HG02678 (cell line): ENCODE results near the gene MRAP2.

Source experiments
- ATAC-seq: cut with Tn5 transposase; IDR thresholded peaks from one replicate; pipeline ENCODE4 v1.9.1; 2021; ENCODE audit warnings: mild to moderate bottlenecking, moderate library complexity; ENCODE audit not compliant: unreplicated experiment

The MRAP2 gene, protein sequence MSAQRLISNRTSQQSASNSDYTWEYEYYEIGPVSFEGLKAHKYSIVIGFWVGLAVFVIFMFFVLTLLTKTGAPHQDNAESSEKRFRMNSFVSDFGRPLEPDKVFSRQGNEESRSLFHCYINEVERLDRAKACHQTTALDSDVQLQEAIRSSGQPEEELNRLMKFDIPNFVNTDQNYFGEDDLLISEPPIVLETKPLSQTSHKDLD

DNA sequence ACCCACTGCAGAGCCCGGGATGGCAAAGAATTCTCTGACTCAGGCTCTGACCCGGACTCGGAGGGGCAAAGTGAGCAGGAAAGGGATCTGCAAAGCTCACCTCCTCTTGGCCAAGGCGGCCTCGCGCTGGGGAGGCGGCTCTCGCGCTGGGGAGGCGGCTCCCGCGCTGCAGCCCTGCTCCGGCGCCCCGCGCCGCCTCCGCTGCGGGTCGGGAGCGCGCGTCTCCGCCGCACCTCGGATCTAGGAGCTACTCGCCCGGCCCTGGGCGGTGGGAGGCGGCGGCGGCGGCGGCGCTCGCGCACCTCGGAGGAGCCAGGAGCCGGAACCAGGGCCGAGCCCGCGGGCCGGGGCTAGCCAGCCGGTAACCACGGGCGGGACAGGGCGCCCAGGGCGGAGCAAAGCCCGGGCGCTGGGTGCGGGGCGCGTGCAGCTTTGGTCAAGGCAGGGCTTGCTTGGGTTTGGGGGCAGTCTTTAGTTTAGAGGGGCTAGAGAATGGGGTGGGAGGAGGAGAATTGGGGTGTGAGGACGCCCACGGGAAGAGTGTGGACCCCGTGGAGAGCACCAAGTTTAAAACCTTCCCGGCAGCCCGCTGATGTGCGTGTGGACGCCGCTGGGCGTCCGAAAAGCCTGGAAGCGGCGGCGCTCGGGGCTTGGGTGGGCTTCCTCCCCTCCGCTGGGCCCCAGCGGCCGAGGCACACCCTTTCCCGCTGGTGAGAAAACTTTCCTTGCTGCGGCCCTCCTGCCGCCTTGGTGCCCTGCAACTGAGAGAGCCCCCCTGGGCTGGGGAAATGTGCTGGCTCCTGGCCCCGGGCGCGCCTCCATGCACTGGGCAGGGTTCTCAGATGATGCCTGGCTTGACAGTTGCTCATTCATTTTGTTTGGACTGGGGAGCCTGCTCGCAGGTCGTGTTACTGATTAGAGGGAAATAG lies at the start of gene MRAP2:
Gene MRAP2, plus strand, starts transcription at position 250 of the 929 bp plus-strand sequence. CDS start 21,547 bp downstream, outside the sequence.
- peak; percentile 60 for ATAC-seq

DNA sequence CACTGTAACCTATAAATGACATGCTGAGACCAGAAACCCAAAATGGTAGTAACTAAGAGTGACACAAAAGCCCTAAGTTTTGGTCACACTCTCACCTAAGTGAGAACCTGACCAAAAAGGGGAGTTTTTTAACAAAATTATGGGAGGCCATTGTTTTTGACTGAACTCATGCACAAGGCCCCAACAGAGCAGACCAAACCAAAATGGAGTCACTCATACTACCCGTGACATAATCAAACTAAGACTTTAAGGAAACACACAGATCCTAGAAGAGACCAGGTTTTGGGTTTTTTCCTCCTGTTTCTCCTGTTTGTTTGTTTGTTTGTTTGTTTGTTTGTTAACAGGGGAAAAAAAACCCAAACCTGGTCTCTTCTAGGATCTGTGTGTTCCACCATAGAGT lies 49.2 kb upstream of the MRAP2 start:
- no peak for ATAC-seq

DNA sequence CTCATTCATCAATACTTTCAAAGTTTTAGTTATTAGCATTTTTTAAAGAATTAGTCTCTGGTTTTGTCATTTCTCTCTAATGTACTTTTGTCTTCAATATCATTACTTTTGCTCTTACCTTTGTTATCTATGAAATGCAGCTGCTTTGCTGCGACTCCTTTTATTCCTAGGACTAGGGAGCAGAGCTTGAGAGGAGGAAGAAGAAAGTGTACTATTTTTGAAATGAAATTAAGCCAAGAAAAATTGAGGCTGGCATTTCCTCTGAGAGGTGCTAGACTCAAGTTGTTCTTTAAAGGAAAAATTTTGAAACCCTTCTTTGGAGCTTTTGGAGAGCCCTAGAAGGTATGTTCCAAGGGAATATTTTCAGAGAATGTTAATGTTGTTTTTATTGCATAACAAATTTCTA lies 48.3 kb upstream of the MRAP2 start:
- ATAC-seq = no peak

DNA sequence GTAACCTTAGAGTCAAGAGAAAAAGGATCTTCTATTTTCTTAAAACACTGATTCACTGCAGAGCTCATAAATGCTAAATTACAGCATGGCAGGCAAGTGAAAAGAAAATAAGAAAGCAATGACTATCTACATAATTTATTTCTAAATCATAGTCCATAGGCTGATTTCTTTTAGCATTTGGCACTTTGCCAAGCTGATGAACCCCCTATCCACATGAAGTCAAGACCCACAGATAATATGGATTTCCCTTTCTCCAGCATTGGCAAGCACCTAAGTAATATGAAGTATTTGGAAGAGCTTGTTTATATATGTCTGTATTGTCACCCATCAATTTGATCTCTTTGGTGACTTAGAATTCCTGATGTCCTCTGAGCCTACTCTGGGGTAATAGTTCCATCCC lies 47.9 kb upstream of the MRAP2 start:
- no peak for ATAC-seq

DNA sequence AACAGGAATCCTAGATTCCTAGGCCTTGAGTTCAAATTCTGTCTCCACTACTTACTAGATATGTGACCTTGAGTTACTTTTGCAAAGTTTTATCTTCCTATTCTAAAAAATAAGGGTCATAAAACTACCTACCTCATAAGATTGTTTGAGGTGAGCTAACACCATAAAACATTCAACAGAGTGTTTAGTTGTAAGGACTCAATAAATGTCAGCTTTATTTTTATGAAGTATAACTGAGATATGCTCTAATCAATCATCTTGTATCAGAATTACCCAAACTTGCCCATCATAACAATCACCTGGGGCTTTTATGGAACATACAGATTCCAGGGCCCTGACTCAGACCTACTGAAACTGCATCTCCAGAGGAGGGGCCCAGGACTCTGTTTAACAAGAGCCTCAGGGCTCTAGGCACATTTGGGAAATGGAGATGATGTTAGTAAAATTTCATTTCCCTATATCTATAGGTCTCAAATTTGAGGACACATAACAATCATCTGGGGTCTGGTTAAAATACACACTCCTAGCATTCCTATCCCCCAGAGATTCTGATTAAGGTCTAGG lies 35.5 kb upstream of the MRAP2 start:
- ATAC-seq = no peak

DNA sequence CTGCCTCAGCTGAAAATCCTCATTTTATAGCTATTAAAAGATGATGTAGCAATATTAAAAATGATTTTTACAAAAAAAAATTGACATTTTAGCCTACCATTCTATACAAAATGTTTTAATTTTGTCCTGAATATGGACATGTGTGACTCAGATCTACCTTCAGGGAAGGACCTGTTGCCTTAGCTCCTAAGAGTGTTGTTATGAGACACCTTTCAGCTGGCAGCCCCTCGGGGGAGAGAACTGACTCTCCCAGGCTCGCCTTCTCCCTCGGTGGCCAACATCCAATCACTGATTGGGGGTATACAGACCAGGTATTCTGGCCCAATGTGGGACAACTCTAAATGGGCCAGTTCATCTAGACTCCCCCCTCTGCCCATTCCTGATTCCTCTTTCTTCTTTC lies 32.5 kb upstream of the MRAP2 start:
- no peak for ATAC-seq

DNA sequence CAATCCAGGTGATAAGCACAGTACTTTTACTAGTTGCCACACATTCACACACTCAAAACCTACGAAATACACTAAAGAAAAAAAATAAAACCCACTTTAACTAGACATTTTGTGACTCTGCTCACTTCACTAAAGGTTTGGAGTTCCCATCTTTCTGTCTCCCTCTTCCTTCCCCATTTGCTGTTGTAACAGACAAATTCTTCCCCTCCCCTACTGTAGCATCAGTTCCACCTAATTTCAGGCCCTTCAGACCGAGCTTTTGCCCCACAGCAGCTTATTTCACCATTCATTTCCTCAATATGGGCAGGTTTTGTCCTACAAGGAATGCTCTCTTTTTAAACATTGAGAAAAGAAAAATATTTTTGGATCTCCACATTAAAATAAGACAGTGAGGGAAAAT lies 31.3 kb upstream of the MRAP2 start:
- no peak for ATAC-seq

DNA sequence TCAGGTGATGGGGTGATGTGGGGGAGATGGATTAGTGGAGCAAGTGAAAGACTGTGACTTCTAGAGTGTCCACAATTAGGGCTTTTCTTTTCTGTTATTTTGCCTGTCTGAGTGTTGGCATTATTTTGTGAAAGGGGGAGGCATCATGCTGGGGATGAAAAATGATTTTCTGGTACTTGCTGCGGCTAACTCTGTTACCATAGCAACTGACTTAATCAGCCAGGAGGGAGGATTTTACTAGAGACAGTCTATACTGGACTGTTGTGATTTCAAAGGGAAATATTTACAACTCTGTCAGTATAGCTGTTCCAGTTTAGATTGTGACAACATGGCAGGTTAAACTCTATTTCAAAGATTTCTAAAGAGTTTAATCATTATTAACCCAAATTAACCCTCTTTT lies 30.4 kb upstream of the MRAP2 start:
- ATAC-seq = no peak

DNA sequence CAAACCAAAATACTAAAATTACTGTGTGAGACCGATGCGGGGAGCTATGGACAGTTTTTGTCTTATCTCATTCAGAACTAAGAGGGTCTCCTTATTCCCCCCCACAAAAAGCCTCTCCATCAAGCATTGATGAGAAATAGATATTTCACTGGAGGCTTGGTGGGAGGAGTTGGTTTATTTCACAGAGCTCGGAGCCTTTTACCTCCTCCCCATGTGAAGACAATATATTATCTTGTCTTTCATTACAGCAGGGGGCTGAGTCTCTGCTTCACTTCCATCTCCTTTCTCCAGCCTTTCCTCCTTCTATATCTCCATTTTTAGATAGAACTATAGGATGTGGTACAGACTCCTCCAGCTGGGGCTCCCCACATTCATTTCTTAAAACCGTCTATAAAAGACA lies 29.9 kb upstream of the MRAP2 start:
- ATAC-seq = no peak

DNA sequence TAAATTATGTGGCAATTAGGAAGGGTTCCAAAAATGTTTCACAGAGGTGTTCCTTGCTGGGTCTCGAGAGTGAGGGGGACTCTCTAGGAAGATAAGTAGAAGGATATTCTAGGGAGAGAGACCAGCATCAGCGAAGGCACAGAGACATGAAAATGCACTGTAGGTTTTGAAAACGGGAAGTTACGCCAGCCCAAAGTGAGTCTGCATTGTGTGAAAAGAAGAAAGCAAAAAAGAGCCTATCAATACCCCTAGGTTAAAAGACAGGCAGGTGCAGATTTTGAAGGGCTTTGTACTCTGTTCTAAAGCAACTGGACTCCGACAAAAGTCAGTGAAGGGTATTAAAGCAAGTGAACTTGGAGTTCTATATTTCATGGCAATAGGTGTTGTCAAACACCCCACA lies 25.7 kb upstream of the MRAP2 start:
- ATAC-seq = no peak

DNA sequence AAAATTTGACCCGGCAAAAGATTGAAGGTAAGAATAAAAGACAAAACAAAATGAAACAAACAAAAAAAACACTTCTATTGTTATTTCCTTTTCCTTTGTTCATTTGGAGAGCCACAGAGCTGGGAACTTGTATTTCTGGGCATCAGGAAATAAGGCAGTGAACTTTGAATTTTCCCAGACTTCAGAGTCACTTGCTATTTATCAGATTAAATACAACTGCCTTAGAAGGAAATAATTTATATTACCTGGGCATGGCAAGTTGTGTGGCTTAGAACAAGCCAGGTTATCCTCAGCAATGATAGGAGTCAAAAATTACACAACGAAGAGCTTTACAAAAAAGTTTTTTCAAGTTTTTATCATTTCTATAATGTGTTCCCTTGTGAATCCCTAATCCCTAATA lies 20.2 kb upstream of the MRAP2 start:
- no peak for ATAC-seq

DNA sequence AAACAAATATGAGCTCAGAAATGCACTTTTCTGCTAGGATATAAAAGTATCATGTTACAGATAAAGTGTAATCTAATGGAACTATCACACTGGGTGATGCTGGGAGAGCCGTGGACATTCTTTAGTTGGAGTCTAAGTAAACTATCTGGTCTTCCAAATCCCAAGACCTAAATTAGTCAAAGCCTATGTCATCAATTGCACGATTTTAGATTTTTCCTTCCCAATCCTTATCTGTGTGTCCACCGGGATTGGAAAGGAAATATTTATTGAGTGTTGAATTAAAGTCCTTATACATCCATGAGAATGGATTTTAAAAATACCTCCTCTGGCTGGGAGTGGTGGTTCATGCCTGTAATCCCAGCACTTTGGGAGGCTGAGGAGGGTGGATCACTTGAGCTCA lies 19.6 kb upstream of the MRAP2 start:
- no peak for ATAC-seq

DNA sequence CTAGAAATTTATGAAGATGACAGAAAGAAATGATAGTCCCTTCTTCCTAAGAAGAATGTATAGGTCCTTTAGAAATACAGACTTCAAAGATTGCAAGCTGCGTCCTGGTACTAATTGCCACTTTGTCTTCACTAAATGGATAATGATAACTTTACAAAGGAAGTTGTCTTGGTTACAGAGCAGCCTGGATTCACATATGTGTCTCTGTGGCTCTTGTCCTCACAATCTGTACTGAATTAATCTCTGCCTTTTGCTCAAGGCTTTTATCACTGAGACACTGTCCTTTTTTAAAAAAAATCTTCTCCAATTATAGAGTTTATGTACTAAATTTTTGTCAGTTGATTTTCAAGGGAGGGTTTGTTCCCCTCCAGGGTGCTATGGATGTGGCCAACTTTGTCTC lies 17.5 kb upstream of the MRAP2 start:
- no peak for ATAC-seq

DNA sequence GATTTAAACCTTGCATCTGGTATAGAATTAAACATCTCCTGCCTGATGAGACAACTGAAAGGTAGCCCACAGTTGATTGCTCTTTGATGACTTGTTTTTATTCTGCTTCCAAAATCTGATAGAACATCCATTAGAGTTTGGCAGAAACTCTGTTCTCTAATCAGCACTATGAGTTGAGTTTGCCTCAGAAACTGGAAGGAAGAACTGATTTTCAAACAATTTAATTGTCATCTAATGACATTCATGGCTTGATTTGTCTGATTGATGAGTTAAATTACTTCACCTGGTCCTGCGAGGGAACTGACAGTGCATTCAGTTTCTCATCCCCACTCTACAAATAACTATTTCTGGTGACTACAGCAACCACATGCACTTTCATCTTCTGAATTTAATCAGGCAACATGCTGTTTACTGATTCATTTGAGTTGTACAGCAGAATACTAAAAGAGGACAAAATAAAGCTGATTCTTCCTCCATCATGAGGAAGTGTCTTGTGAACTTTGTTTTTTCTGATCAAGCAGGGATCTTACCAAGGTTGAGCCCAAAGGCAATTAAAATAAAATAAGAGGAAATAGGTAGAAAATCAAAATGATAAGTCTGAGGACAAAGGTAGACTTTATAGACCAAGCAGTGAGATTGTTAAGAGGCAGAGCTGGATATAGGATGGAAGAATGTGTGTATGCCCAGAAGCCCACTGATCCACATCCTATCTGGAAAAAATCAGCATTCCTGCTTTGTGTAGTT lies 15.7 kb upstream of the MRAP2 start:
- ATAC-seq = no peak

DNA sequence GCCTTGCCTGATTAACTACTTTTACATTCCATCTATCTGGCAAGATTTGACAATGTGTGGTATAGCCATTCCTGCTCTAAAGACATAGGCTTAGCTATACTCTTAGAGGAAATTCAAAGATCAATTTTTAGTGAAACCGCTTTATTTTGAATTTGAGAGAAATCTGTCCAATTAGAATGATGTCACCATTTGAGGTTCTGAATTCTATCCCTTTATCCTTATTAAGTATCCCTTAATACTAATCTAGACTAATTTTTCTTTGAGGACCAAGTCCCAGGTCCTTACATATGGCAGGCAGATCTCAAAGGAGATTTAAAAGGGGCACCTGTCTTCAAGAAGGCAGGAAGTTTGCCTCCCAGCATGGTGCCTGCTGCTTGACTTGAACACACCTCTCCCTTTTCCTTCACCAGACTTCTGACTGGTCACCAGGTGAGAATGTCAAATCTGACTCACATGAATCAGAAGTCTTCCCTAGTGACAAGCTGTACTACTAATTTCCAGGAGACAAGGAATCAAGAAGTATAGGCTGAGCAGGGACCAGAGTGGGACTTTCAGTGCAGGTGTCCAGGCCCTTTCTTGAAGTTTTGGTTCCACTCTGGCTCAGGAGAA lies 15.0 kb upstream of the MRAP2 start:
- ATAC-seq = no peak

DNA sequence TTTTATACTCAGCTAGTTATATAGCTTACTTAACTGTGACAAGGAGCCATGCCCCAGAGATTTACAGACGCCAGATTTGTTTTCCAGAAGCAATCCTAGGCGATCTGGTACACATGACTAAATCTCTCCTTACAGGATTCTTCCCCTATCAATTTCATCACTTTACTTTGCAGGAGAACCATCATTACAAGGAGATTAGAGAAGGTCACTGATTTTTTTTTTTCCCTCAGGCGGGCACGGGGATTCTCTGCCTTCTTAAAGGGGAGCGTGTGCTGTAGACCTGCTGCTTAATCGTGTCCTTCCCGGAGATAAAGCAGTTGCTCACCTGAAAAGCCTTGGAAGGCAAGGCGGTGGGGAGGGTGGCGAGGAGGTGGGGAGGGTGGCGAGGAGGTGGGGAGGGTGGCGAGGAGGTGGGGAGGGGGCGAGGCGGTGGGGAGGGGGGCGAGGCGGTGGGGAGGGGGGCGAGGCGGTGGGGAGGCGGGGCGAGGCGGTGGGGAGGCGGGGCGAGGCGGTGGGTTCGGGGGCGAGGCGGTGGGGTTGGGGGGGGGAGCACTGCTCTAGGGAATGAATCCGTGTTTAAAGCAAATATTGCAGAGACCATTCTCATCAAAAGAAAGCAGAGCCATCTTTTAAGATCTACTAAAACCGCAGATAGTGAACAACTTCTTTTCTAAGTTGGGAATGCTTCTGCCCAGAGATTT lies 14.3 kb upstream of the MRAP2 start:
- no peak for ATAC-seq

DNA sequence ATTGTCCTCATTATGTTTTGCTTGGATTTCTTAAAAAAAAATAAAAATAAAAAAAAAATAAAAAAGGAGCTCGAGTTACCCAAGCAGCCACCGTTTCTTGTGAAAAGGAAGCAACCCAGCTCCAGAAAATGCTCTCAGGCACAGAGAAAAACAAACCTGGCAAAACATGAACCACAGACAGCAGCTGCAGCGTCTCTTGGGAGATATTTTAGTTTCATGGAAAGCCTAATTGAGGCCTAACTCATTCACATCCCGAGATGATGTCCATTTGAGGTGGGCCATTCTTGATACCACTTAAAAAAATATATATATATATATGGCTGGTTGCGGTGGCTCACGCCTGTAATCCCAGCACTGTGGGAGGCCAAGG lies 13.7 kb upstream of the MRAP2 start:
- ATAC-seq = no peak

DNA sequence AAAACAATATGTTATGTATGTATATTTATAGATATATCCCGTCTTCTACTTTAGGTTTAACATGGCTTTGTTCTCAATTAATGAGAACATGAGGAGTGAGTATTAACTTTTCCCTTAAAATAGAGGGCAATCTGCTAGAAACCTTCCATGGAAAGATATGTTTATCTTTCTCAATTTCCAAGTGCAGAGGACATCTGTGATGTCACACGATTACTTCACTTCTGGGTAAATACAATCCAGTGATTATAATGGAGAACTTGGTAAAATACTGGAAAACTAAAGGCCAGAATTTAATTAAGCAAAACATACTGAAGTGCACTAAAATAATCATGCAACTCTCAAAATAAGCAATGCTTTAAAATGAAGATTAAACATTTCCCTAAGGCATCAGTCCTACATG lies 11.9 kb upstream of the MRAP2 start:
- ATAC-seq = no peak

DNA sequence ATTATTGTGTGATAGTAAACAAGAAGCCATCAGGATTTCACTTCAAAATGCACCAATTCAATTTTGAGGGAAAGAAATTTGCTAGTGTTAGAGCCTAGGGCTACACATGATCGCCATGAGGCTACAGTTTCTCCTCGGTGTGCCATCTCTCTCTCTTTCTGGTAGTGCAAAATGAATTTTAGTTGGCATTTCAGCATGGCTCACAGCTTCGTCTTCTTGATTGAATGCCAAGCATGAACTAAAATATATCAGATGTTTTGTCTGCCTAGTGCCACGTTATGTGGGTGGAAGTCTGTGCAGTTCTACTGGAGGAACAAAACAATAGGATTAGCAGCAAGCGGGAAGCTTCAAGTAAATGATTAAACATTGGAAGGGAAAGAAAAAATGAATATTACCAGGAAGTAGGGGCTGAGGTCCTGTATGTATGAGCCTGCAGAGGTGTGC lies 6.8 kb upstream of the MRAP2 start:
- ATAC-seq = no peak
